HFFc6 (cell line): ENCODE data around the gene TNS4. TPM values are rescaled to one million over a fixed set of nuclear protein-coding genes. Genes with fewer than 3 reads are reported as not detected.

Experiments used
- DNase-seq: peaks from one replicate; pipeline ENCODE4 v3.0.0-alpha.2; 2018
- H3K27ac Mint-ChIP-seq: 2 replicates; pipeline ENCODE4 v1.8.0; 2020; ENCODE audit warnings: mild to moderate bottlenecking, mixed read lengths
- H3K27me3 Mint-ChIP-seq: 2 replicates; pipeline ENCODE4 v1.8.0; 2021; ENCODE audit warnings: mild to moderate bottlenecking, moderate library complexity, mixed read lengths; ENCODE audit not compliant: insufficient read depth
- H3K36me3 Mint-ChIP-seq: 2 replicates; pipeline ENCODE4 v1.8.0; 2021; ENCODE audit warnings: low read depth, mixed read lengths
- H3K4me1 Mint-ChIP-seq: 2 replicates; pipeline ENCODE4 v1.8.0; 2020; ENCODE audit warnings: low read depth, mixed read lengths
- H3K4me3 Mint-ChIP-seq: 2 replicates; pipeline ENCODE4 v1.8.0; 2020; ENCODE audit warnings: mild to moderate bottlenecking, moderate library complexity, mixed read lengths
- H3K9me3 Mint-ChIP-seq: 2 replicates; pipeline ENCODE4 v1.8.0; 2020; ENCODE audit warnings: mild to moderate bottlenecking, mixed read lengths
- total RNA-seq, 6 experiments: library from RNA; stranded (reverse); fragmentation: NEBNext Ultra II Directional; extraction: Animal tissue kit (Norgen Biotek cat#: 25700); gene quantifications; 2 replicates in 1 of 6; 3 replicates in 5 of 6; pipeline ENCODE4 v1.2.3, GENCODE V29; 2021
- TF ChIP-seq, protein P1 (sequence below): fragments of 200-600 bp; sonication (generic); IDR thresholded peaks from 2 replicates; pipeline ENCODE4 v1.5.0; 2021; ENCODE audit warnings: antibody characterized with exemption, mild to moderate bottlenecking

TNS4 gene
- total RNA-seq, 6 experiments from 2014 or later = 0.17 TPM; not detected in 5

DNA sequence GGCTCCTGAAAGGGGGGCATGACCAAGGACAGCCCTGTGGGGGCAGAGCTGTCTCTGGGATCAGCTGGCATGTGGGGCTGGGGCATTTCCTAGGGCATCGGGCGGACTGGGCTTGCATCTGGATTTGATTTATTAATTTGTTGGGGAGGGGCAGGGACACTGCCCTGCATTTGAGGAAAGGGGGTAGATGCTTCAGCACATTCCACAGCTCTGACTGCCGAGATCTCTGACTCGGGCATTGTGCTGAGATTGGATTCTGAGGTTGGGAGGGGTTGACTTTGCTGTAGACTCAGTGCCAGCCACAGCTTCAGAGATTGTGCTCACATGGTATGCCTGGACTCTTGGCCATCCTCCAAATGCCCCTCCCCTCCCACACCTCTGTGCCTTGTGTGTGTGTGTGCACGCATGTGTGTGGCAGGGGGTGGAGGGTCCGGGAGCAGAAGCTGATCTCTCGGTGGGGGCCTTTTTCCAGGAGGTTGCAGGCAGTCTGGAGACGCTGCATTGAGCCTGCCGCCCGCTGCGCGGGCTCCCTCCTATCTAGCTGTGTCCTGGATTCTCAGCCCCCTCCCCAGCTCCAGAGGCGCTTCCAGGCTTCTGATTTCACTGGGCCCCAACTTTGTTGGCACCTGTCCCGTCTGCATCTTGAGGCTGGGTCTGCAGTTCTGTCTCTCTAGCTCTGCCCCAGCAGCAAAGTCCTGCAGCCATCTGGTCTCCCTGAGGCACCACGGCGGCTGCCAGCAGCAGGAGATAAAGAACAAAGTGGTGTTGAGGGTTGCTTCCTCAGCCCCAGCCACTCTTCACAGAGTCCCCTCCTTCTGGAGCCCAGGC, 43.2 kb downstream of the TNS4 start:
- DNase-seq = peak; percentile 88
- peaks cover 3% of the 10 kb centered on the region; the same call in 1 of the 2 replicates for H3K27me3 Mint-ChIP-seq
- TF ChIP-seq, protein P1, sequence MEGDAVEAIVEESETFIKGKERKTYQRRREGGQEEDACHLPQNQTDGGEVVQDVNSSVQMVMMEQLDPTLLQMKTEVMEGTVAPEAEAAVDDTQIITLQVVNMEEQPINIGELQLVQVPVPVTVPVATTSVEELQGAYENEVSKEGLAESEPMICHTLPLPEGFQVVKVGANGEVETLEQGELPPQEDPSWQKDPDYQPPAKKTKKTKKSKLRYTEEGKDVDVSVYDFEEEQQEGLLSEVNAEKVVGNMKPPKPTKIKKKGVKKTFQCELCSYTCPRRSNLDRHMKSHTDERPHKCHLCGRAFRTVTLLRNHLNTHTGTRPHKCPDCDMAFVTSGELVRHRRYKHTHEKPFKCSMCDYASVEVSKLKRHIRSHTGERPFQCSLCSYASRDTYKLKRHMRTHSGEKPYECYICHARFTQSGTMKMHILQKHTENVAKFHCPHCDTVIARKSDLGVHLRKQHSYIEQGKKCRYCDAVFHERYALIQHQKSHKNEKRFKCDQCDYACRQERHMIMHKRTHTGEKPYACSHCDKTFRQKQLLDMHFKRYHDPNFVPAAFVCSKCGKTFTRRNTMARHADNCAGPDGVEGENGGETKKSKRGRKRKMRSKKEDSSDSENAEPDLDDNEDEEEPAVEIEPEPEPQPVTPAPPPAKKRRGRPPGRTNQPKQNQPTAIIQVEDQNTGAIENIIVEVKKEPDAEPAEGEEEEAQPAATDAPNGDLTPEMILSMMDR = no peak
- H3K36me3 Mint-ChIP-seq = peaks cover 40% of the 10 kb centered on the region
- H3K4me3 Mint-ChIP-seq = peak overlapping the region; percentile 48
- H3K27ac Mint-ChIP-seq = peak overlapping the region; percentile 87
- peaks cover 85% of the 10 kb centered on the region for H3K4me1 Mint-ChIP-seq
- H3K9me3 Mint-ChIP-seq = no peaks in the 10 kb centered on the region

DNA sequence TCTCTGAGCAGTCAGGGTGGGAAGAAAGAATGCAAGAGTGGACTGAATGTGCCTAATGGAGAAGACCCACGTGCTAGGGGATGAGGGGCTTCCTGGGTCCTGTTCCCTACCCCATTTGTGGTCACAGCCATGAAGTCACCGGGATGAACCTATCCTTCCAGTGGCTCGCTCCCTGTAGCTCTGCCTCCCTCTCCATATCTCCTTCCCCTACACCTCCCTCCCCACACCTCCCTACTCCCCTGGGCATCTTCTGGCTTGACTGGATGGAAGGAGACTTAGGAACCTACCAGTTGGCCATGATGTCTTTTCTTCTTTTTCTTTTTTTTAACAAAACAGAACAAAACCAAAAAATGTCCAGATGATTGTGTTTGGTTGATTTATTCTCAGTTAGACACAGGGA, 44.1 kb downstream of the TNS4 start:
- Mint-ChIP-seq H3K4me1 (peaks cover 90% of the 10 kb centered on the region), H3K27me3 (peaks cover 4% of the 10 kb centered on the region; the same call in 1 of the 2 replicates), H3K36me3 (peaks cover 40% of the 10 kb centered on the region), H3K4me3 (peak overlapping the region; percentile 48; the same call in 1 of the 2 replicates), H3K27ac (peak overlapping the region; percentile 87), H3K9me3 (no peaks in the 10 kb centered on the region)
- TF ChIP-seq, protein P1 = no peak
- DNase-seq = no peak

DNA sequence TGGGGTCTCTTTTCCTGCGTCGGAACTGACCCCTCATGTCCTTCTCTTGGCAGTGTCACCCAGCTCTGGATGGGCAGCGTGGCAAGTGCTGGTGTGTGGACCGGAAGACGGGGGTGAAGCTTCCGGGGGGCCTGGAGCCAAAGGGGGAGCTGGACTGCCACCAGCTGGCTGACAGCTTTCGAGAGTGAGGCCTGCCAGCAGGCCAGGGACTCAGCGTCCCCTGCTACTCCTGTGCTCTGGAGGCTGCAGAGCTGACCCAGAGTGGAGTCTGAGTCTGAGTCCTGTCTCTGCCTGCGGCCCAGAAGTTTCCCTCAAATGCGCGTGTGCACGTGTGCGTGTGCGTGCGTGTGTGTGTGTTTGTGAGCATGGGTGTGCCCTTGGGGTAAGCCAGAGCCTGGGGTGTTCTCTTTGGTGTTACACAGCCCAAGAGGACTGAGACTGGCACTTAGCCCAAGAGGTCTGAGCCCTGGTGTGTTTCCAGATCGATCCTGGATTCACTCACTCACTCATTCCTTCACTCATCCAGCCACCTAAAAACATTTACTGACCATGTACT, 44.9 kb downstream of the TNS4 start:
- Mint-ChIP-seq H3K36me3 (peaks cover 40% of the 10 kb centered on the region), H3K4me3 (no peak overlapping the region), H3K4me1 (peaks cover 90% of the 10 kb centered on the region), H3K27ac (peak overlapping the region; percentile 87), H3K9me3 (no peaks in the 10 kb centered on the region), H3K27me3 (peaks cover 6% of the 10 kb centered on the region; the same call in 1 of the 2 replicates)
- TF ChIP-seq, protein P1 = no peak
- no peak for DNase-seq

DNA sequence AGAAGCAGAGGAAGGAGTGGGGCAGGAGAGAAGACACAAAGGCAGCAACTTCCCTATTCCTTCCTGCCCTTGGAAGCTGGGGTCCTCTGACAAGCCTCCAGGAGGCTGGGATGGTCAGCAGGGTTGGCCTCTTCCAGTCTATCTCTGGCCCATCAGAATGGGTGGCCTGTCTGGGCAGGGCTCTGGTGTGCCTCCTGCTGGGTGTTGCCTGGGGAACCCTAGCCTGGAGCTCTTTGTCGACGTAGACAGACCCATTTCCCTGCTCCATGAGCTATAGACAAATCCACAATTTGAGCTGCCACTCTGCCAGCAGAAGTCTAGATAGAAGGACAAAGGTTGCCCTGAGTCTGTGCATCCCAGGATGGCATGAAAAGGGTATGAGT, 46.8 kb downstream of the TNS4 start:
- Mint-ChIP-seq H3K27me3 (peaks cover 6% of the 10 kb centered on the region; the same call in 1 of the 2 replicates), H3K27ac (peak overlapping the region; percentile 93), H3K4me1 (peaks cover 94% of the 10 kb centered on the region)

DNA sequence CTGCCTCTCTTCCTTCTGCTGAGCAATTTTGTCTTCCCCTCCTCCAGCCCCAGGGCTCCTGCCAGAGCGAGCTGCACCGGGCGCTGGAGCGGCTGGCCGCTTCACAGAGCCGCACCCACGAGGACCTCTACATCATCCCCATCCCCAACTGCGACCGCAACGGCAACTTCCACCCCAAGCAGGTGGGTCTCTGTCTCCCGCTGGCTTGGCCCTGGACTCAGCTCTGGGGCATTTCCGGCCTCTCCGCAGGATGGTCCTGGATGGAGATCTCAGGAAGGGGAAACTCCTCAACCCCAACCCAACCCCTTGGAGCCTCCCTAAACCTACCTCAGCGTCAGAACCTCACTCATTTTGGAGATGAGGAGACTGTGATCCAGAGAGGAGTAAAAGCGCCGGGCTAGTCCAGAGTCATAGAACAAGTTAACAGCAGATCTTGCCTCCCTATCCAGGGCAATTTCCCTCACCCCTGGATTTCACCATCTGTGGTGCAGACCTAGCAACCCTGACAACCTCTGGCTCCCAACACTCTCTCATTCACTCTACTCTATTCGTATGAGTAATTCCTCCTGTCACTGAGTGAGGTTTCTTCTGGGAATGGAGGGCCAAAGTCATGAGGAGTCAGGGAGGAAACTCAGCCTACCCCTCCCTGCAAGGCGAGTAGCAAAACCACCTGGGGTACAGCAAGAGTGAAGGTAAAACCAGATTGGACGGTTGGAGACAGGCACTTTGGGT, 47.4 kb downstream of the TNS4 start:
- DNase-seq = peak; percentile 71
- Mint-ChIP-seq H3K27ac (peak overlapping the region; percentile 93), H3K27me3 (peaks cover 6% of the 10 kb centered on the region; the same call in 1 of the 2 replicates), H3K4me1 (peaks cover 91% of the 10 kb centered on the region), H3K9me3 (no peaks in the 10 kb centered on the region), H3K4me3 (peak overlapping the region; percentile 60), H3K36me3 (peaks cover 37% of the 10 kb centered on the region)
- TF ChIP-seq, protein P1 = no peak

More for the DNA sequence above, 46.8 kb downstream of the TNS4 start:
- peak overlapping the region; percentile 60 for H3K4me3 Mint-ChIP-seq
- peaks cover 40% of the 10 kb centered on the region for H3K36me3 Mint-ChIP-seq
- no peaks in the 10 kb centered on the region for H3K9me3 Mint-ChIP-seq
- DNase-seq = no peak
- TF ChIP-seq, protein P1 = peak; percentile 24; the same call in 1 of the 2 replicates
